GM23338 (cell line): ENCODE measurements around the gene MYL4.

Experiments used
- CREB1 ChIP-seq: fragments of 250-450 bp; sonication (Bioruptor Pico); IDR thresholded peaks from 2 replicates; pipeline ENCODE4 v1.5.0; 2020; ENCODE audit warnings: low read depth, mild to moderate bottlenecking, moderate library complexity
- TF ChIP-seq, protein P1 (sequence below), 2 experiments: fragments of 200-600 bp in 1 of 2; sonication (generic) in 1 of 2; conservative IDR thresholded peaks; 2 replicates each; pipeline versions ENCODE4 v1.5.1 to v1.6.1; 2016 to 2017; ENCODE audit warnings: antibody characterized with exemption in 2 of 2, low read depth in 2 of 2, mild to moderate bottlenecking in 2 of 2, moderate library complexity in 1 of 2

DNA sequence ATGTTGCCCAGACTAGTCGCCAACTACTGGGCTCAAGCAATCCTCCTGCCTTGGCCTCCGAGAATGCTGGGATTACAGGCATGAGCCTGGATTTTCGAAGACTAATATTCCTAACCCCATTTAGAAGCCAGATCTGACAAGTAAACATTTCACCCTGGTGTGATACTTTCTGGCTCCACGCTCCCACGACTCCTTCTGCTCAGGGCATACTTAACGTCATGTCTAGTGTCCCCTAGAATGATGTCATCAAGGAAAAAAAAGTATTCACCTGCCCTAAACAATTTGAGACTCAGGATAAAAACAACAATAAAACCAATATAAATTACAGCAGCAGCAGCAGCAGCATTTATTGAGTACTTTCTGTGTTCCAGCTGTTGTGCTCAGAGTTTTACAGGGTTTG is 57.6 kb downstream of the MYL4 start:
- TF ChIP-seq, protein P1, sequence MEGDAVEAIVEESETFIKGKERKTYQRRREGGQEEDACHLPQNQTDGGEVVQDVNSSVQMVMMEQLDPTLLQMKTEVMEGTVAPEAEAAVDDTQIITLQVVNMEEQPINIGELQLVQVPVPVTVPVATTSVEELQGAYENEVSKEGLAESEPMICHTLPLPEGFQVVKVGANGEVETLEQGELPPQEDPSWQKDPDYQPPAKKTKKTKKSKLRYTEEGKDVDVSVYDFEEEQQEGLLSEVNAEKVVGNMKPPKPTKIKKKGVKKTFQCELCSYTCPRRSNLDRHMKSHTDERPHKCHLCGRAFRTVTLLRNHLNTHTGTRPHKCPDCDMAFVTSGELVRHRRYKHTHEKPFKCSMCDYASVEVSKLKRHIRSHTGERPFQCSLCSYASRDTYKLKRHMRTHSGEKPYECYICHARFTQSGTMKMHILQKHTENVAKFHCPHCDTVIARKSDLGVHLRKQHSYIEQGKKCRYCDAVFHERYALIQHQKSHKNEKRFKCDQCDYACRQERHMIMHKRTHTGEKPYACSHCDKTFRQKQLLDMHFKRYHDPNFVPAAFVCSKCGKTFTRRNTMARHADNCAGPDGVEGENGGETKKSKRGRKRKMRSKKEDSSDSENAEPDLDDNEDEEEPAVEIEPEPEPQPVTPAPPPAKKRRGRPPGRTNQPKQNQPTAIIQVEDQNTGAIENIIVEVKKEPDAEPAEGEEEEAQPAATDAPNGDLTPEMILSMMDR (conservative IDR thresholded peaks at IDR 0.05; ENCODE audit: low read depth in 2 of 2) = no peak
- TF ChIP-seq CREB1 (CRISPR knock-in tag) = no peak
